Glomerular endothelial cell (primary cell): Measurements from ENCODE around the gene ADCY7. TPM values are rescaled to one million over a fixed set of nuclear protein-coding genes. Genes with fewer than 3 reads are reported as not detected.

Experiments used
- DNase-seq: peaks from one replicate; pipeline ENCODE4 v3.0.0-alpha.2; 2011; ENCODE audit warnings: low read depth, low spot score; ENCODE audit errors: extremely low read depth
- total RNA-seq: library from RNA; depleted of rRNA; stranded (reverse); fragments of >200 nt; gene quantifications from 2 replicates; pipeline ENCODE4 v1.2.3, GENCODE V29; 2015

ADCY7 gene
- total RNA-seq, 1 donor from 2014 or later, result 15.2 TPM

GRCh38 chr16:50265716-50266336 lies 525 bp upstream of the ADCY7 start:
- DNase-seq, result no peak

GRCh38 chr16:50267151-50267631 lies 840 bp downstream of the ADCY7 start:
- no peak for DNase-seq

- DNase-seq, result no peak
These were observed 1.3 kb downstream of the ADCY7 start for GRCh38 chr16:50267651-50268050.

GRCh38 chr16:50268352-50268751 lies 2.0 kb downstream of the ADCY7 start:
- DNase-seq, result no peak

- no peak for DNase-seq
These were observed 2.8 kb downstream of the ADCY7 start for GRCh38 chr16:50269061-50269705.

GRCh38 chr16:50269769-50270509 lies 3.6 kb downstream of the ADCY7 start:
- DNase-seq, result no peak

- DNase-seq, result no peak
These were observed 4.3 kb downstream of the ADCY7 start for GRCh38 chr16:50270510-50271147.

- no peak for DNase-seq
These were observed 5.0 kb downstream of the ADCY7 start for GRCh38 chr16:50271148-50272041.

- DNase-seq, result no peak
These were observed 5.8 kb downstream of the ADCY7 start for GRCh38 chr16:50272111-50272571.

GRCh38 chr16:50272687-50273381 lies 6.5 kb downstream of the ADCY7 start:
- DNase-seq, result no peak

- DNase-seq, result no peak
These were observed 7.0 kb downstream of the ADCY7 start for GRCh38 chr16:50273382-50273690.

GRCh38 chr16:50273888-50274325 lies 7.6 kb downstream of the ADCY7 start:
- DNase-seq, result no peak

- DNase-seq, result no peak
These were observed 8.2 kb downstream of the ADCY7 start for GRCh38 chr16:50274326-50275097.

- no peak for DNase-seq
These were observed 8.7 kb downstream of the ADCY7 start for GRCh38 chr16:50275098-50275415.

- no peak for DNase-seq
These were observed 9.3 kb downstream of the ADCY7 start for GRCh38 chr16:50275428-50276325.

- no peak for DNase-seq
These were observed 9.9 kb downstream of the ADCY7 start for GRCh38 chr16:50276326-50276640.

- no peak for DNase-seq
These were observed 10.6 kb downstream of the ADCY7 start for GRCh38 chr16:50276801-50277555.

- no peak for DNase-seq
These were observed 11.9 kb downstream of the ADCY7 start for GRCh38 chr16:50278251-50278650.
